BE2C (cell line): ENCODE results near the gene KSR1.

Source experiments
- DNase-seq: peaks from one replicate; pipeline ENCODE4 v3.0.0-alpha.2; 2020
- H3K27me3 ChIP-seq: fragments of 250-450 bp; sonication (Bioruptor Pico); 2 replicates; pipeline ENCODE4 v1.5.1; 2020; ENCODE audit warnings: mild to moderate bottlenecking
- H3K36me3 ChIP-seq: fragments of 250-450 bp; sonication (Bioruptor Pico); 2 replicates; pipeline ENCODE4 v1.5.1; 2020; ENCODE audit warnings: mild to moderate bottlenecking
- H3K4me1 ChIP-seq: fragments of 250-450 bp; sonication (Bioruptor Pico); 2 replicates; pipeline ENCODE4 v1.5.1; 2020
- H3K4me3 ChIP-seq: 2 replicates; pipeline ENCODE4 v1.5.1; 2011; ENCODE audit warnings: low read depth, low read length
- H3K9me3 ChIP-seq: fragments of 250-450 bp; sonication (Bioruptor Pico); 2 replicates; pipeline ENCODE4 v1.5.1; 2020
- CTCF ChIP-seq: IDR thresholded peaks from 2 replicates; pipeline ENCODE4 v1.5.1; 2012; ENCODE audit warnings: mild to moderate bottlenecking, low read depth, low read length

KSR1 gene

GRCh38 chr17:27533874-27534815, 77.9 kb downstream of the KSR1 start:
- H3K27me3 ChIP-seq: no peaks in the 10 kb centered on the region
- H3K4me3 ChIP-seq: no peak overlapping the region
- no peaks in the 10 kb centered on the region for H3K9me3 ChIP-seq
- no peaks in the 10 kb centered on the region for H3K4me1 ChIP-seq
- H3K36me3 ChIP-seq: no peaks in the 10 kb centered on the region
- no peak for DNase-seq
- no peak for TF ChIP-seq CTCF

- Histone ChIP-seq H3K4me1 (no peaks in the 10 kb centered on the region), H3K27me3 (no peaks in the 10 kb centered on the region), H3K4me3 (no peak overlapping the region), H3K9me3 (no peaks in the 10 kb centered on the region), H3K36me3 (no peaks in the 10 kb centered on the region)
- no peak for TF ChIP-seq CTCF
- no peak for DNase-seq
These were observed 79.1 kb downstream of the KSR1 start for GRCh38 chr17:27535178-27535928.

GRCh38 chr17:27535975-27536374, 79.7 kb downstream of the KSR1 start:
- Histone ChIP-seq H3K9me3 (no peaks in the 10 kb centered on the region), H3K36me3 (no peaks in the 10 kb centered on the region), H3K4me3 (no peak overlapping the region), H3K27me3 (no peaks in the 10 kb centered on the region), H3K4me1 (no peaks in the 10 kb centered on the region)
- DNase-seq: no peak
- TF ChIP-seq CTCF: no peak

- Histone ChIP-seq H3K36me3 (no peaks in the 10 kb centered on the region), H3K9me3 (no peaks in the 10 kb centered on the region), H3K27me3 (no peaks in the 10 kb centered on the region), H3K4me1 (no peaks in the 10 kb centered on the region), H3K4me3 (no peak overlapping the region)
- DNase-seq: no peak
- no peak for TF ChIP-seq CTCF
These were observed 80.5 kb downstream of the KSR1 start for GRCh38 chr17:27536781-27537180.

GRCh38 chr17:27538156-27538955, 82.1 kb downstream of the KSR1 start:
- Histone ChIP-seq H3K4me1 (no peaks in the 10 kb centered on the region), H3K9me3 (no peaks in the 10 kb centered on the region), H3K27me3 (no peaks in the 10 kb centered on the region), H3K4me3 (no peak overlapping the region), H3K36me3 (no peaks in the 10 kb centered on the region)
- no peak for DNase-seq
- TF ChIP-seq CTCF: no peak
